Dedifferentiated amniotic fluid mesenchymal stem cell (primary cell): Measurements from ENCODE around the gene PLAAT5.

ENCODE experiments used
- DNase-seq: peaks from one replicate; pipeline ENCODE4 v3.0.0-alpha.2; 2016; ENCODE audit errors: extremely low spot score

The PLAAT5 gene

DNA sequence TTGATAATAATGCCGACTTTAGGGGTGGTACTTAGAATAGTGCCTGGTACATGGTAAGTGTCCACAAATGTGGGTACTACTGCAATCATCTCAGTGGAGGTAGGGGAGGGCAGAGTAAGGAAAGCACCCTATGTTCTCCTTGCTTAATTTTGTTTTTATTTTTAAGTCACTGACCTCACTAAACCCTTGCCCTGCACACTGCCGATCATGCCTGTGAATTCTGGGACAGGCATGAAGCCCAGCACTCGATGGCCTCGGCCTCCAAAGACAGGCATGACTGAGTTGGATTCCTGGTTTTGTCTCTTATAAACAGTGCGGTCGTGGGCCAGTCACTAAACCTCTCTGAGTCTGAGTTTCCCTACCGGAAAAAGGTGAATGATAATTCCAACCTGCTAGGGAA is 21.8 kb upstream of the PLAAT5 start:
- no peak for DNase-seq

- DNase-seq, result no peak
Measured at GRCh38 chr11:63511048-63511748, 20.2 kb upstream of the PLAAT5 start.

- peak; percentile 34 for DNase-seq
Measured at GRCh38 chr11:63510360-63511047, 19.5 kb upstream of the PLAAT5 start.

GRCh38 chr11:63508745-63509144 is 17.8 kb upstream of the PLAAT5 start:
- no peak for DNase-seq

- no peak for DNase-seq
Measured at GRCh38 chr11:63508009-63508408, 17.0 kb upstream of the PLAAT5 start.

- DNase-seq, result no peak
Measured at GRCh38 chr11:63507511-63507910, 16.5 kb upstream of the PLAAT5 start.

- DNase-seq, result no peak
Measured at GRCh38 chr11:63506876-63507275, 15.9 kb upstream of the PLAAT5 start.

- no peak for DNase-seq
Measured at GRCh38 chr11:63505857-63506528, 15.0 kb upstream of the PLAAT5 start, which contains the start of gene LGALS12. Gene LGALS12 (plus strand): TSS chr11:63506084. CDS start chr11:63506459, 375 bp downstream.

GRCh38 chr11:63504933-63505586 is 14.1 kb upstream of the PLAAT5 start:
- no peak for DNase-seq

- DNase-seq, result no peak
Measured at GRCh38 chr11:63504054-63504453, 13.1 kb upstream of the PLAAT5 start.

- no peak for DNase-seq
Measured at GRCh38 chr11:63503492-63503891, 12.5 kb upstream of the PLAAT5 start.

DNA sequence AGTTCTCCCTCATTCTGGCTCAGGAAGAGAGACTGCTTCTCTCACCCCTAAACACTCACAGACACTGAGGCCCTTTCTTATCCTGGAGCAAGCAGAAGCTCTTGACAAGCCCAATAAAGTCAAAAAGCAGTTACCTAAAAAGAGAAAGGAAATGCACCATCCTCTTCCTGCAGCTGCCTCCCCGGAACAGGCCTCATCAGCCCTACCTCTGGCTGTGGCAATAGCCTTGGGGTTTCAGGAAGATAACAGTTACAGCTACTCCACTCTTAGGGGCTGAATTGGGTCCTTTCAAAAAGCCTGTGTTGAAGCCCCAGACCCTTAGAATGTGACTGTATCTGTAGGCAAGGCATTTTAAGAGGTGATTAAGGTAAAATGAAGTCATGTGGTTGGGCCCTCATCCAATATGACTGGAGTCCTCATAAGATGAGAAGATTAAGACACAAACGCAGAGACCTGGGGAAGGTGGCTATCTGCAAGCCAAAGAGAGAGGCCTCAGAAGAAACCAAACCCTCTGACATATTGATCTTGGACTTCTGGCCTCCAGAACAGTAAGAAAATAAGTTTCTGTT is 11.4 kb upstream of the PLAAT5 start:
- DNase-seq, result no peak

DNA sequence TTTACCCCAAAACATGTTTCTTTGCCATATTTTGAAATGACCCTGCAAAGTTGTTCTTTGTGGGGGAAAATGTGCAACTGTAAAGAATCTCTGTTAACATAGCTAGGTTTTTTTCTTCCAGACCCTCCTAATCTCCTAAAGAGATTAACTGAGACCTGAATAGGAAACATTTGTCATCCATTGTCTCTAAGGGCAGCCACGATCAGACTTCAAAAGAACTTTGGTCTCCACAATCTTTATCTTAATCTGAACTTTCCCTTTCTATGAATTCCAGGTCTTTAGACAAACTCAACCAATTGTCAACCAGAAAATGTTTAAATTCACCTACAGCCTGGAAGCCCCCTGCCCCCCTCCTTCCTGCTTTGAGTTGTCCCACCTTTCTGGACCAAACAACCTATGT is 10.3 kb upstream of the PLAAT5 start:
- no peak for DNase-seq

DNA sequence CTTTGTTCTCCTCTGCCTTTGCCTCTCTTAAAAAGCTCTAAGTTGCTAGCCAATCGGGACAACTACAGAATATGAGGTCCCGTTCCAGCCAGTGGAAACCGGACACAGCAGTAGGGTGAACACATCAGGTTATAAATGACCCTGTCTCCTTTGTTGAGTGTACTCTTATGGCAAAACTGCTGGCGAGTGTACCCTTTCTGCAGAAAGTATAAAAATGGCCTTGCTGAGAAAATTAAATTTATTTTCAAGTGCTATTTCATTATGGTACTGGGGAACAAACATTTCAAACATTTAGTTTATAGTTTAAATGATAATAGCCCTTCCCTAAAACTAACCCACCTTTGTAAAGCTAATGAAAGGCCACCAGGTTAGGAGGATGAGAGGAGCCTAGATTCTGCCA is 8.9 kb upstream of the PLAAT5 start:
- DNase-seq, result no peak

DNA sequence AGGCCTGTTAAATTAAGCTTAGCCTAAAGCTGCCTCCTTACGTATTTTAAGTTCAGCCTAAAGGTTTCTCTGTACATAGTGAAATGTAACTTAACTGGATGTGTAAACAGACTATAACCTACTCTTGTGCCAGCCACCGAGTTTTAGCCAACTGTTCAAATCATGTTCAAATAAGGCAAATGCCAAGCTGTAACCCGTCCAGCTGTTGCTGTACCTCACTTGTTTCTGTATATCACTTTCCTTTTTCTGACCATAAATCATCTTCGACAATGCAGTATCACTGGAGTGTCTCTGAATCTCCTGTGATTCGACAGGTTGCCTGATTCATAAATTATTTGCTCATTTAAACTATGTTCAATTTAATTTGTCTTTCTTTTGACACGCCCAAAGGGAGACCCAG is 4.0 kb upstream of the PLAAT5 start:
- no peak for DNase-seq

DNA sequence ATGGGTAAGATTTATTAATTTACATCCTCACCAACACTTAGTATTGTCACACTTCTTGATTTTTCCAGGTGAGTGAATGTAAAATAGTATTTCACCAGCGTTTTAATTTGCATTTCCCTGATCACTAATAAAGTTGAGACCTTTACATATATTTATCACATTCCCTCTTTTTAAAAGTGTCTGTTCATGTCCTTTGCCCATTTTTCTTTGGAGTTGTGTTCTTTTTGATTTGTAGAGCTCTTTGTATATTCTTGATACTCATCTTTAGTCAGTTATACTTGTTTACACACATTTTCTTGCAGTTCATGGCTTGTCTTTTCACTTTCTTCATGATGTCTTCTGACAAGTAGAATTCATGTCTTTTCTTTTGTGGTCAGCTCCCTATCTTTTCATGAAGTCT is 2.2 kb upstream of the PLAAT5 start:
- DNase-seq, result no peak

GRCh38 chr11:63492441-63492840 is 1.5 kb upstream of the PLAAT5 start:
- DNase-seq, result no peak

DNA sequence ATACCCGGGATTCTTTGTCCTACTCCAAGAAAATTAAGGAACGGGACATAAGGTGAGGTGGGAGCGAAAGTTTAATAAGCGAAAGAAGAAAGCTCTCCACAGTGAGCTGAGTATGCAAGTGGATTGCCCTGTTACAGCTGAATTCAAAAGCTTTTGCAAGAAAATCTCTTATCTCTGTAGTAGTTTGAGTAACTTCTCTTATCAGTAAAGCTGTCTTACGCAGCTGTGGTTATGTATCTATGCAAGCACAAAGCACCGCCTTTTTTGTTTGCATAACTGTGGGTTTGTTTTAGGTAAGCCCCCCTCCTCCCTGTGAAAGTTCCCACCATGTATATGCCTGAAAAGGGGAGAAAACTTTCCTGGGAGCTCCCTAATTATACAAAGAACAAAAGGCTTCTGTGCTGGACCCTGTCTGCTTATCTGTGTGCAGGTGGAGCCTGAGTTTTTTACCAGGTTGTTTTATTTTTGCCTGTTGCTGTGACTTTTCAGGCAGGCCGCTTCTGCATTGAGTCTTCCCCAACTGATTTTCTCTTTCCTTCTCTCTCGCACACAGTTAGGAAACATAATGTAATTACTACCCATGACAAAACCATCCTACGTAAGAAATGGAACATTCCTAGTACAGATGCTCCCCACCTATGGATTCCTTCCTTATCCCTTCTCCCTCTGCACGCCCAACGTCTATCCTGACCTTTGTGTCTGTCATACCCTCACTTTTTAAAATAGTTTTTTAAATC is 837 bp upstream of the PLAAT5 start:
- DNase-seq, result no peak

- DNase-seq, result no peak
Measured at GRCh38 chr11:63491240-63491587, 247 bp upstream of the PLAAT5 start.

DNA sequence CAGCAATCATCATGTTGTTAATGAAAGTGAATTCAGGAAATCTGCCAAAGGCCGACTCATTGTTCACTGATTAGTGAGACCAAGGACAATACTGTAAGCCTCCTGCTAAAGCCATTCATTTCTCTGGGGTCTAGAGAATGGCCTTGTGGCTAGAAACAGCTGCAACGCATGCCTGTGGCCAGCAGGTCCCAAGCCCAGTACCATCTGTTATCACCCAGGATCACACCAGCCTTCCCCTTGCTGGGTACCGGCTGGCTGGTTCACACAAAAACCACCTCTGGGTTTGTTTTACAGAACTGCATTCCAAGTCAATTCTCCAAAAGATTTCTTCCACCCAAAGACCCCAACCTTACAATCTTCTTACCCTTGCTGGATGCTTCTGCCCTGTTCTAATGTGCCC is 1.1 kb downstream of the PLAAT5 start:
- no peak for DNase-seq

DNA sequence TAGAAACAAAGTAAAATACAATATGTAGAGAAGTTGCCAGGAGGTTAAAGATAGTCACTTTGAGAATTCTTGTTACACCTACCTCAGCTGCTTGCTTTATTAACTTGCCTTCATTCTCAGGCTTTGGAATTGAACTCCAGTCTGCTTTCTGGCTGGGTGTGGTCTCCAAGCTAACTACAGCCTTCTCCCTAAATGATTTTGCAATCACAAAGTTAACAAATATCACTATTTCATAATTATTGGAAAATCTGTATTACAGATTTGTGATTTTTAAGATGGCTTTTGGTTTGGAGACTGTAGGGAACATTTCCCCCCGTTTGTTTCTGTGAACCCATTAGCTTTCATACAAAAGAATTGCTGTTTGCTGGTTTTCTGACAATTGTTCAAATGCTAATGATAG is 2.2 kb downstream of the PLAAT5 start:
- DNase-seq, result no peak

DNA sequence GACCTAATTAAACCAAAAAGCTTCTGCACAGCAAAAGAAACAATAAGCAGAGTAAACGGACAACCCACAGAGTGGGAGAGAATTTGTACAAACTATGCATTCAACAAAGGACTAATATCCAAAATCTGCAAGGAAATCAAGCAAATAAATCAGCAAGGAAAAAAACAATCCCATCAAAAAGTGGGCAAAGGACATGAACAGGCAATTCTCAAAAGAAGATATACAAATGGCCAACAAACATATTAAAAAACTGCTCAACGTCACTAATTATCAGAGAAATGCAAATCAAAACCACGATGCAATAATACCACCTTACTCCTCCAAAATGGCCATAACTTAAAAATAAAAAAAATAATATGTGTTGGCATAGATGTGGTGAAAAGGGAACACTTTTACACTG is 5.2 kb downstream of the PLAAT5 start:
- no peak for DNase-seq
